ENCODE results near the gene FHDC1. TPM values are rescaled to one million over a fixed set of nuclear protein-coding genes. Genes with fewer than 3 reads are reported as not detected.

The FHDC1 gene
- polyA plus RNA-seq, 3 donors = 0.21 TPM; not detected in 2

GRCh38 chr4:152996111-152996571 is 60.0 kb downstream of the FHDC1 start:
- no peaks in the 10 kb centered on the region for H3K36me3 ChIP-seq (replicated peaks in 1 of 2; ENCODE audit: control insufficient read depth in 1 of 2, insufficient read depth in 2 of 2, low read length in 2 of 2)
- H3K27me3 Mint-ChIP-seq (ENCODE audit: low read depth in 3 of 3) = no peaks in the 10 kb centered on the region
- intact Hi-C loops (cut with micrococcal nuclease) = no loop called here
- H3K4me3 Mint-ChIP-seq = no peak overlapping the region
- H3K9me3 ChIP-seq (replicated peaks in 1 of 2; ENCODE audit: control insufficient read depth in 1 of 2, insufficient read depth in 1 of 2, low read length in 2 of 2) = no peaks in the 10 kb centered on the region
- 24% methylated on average over 7 of the region's 8 CpGs for WGBS (ENCODE audit: insufficient coverage)
- no peaks in the 10 kb centered on the region for H3K36me3 Mint-ChIP-seq
- H3K4me2 ChIP-seq (replicated peaks; ENCODE audit: extremely low read depth, low read length, poor library complexity, severe bottlenecking) = no peak overlapping the region
- no peaks in the 10 kb centered on the region for H3K9me3 Mint-ChIP-seq
- no peaks in the 10 kb centered on the region for H3K27me3 ChIP-seq (ENCODE audit: control insufficient read depth in 2 of 2, insufficient read depth in 2 of 2, low read length in 2 of 2)
- peak overlapping the region; percentile 46 for H2AFZ ChIP-seq (ENCODE audit: insufficient read depth, low read depth, low read length, poor library complexity, severe bottlenecking)
- H3K79me2 ChIP-seq (ENCODE audit: insufficient read depth, low read length) = no peaks in the 10 kb centered on the region
- H3K4me1 ChIP-seq (ENCODE audit: control insufficient read depth in 1 of 2, insufficient read depth in 2 of 2, low read length in 2 of 2) = peaks cover 0 to 4% of the 10 kb centered on the region in 2 donors
- H4K20me1 ChIP-seq (ENCODE audit: insufficient read depth, low read length) = no peaks in the 10 kb centered on the region
- no peak for TF ChIP-seq CTCF (IDR thresholded peaks at IDR 0.05)
- no peak overlapping the region for H3K27ac ChIP-seq (ENCODE audit: low read depth in 1 of 2, low read length in 2 of 2)
- no peak overlapping the region for H3K27ac Mint-ChIP-seq
- peaks cover 7% of the 10 kb centered on the region for H3K4me1 Mint-ChIP-seq
- no peak for DNase-seq
- no peak overlapping the region for H3K4me3 ChIP-seq (replicated peaks in 1 of 3; ENCODE audit: low read depth in 2 of 3, low read length in 3 of 3)
- no peak overlapping the region for H3K9ac ChIP-seq (ENCODE audit: insufficient read depth, low read length, poor library complexity, severe bottlenecking)

GRCh38 chr4:152996672-152997071 is 60.5 kb downstream of the FHDC1 start:
- H3K4me3 ChIP-seq (replicated peaks in 1 of 3; ENCODE audit: low read depth in 2 of 3, low read length in 3 of 3) = no peak overlapping the region
- H3K79me2 ChIP-seq (ENCODE audit: insufficient read depth, low read length) = no peaks in the 10 kb centered on the region
- no peaks in the 10 kb centered on the region for H3K36me3 Mint-ChIP-seq
- H3K9me3 Mint-ChIP-seq = no peaks in the 10 kb centered on the region
- H3K4me1 Mint-ChIP-seq = peaks cover 7% of the 10 kb centered on the region
- DNase-seq = no peak
- WGBS (ENCODE audit: insufficient coverage) = no CpG with 5 or more reads among the region's 6 CpGs
- no peak overlapping the region for H3K27ac ChIP-seq (ENCODE audit: low read depth in 1 of 2, low read length in 2 of 2)
- no peaks in the 10 kb centered on the region for H3K27me3 Mint-ChIP-seq (ENCODE audit: low read depth in 3 of 3)
- TF ChIP-seq CTCF (IDR thresholded peaks at IDR 0.05) = no peak
- H4K20me1 ChIP-seq (ENCODE audit: insufficient read depth, low read length) = no peaks in the 10 kb centered on the region
- no peaks in the 10 kb centered on the region for H3K27me3 ChIP-seq (ENCODE audit: control insufficient read depth in 2 of 2, insufficient read depth in 2 of 2, low read length in 2 of 2)
- no peak overlapping the region for H3K4me2 ChIP-seq (replicated peaks; ENCODE audit: extremely low read depth, low read length, poor library complexity, severe bottlenecking)
- H3K27ac Mint-ChIP-seq = no peak overlapping the region
- no peaks in the 10 kb centered on the region for H3K36me3 ChIP-seq (replicated peaks in 1 of 2; ENCODE audit: control insufficient read depth in 1 of 2, insufficient read depth in 2 of 2, low read length in 2 of 2)
- intact Hi-C loops (cut with micrococcal nuclease) = no loop called here
- peaks cover 0 to 4% of the 10 kb centered on the region in 2 donors for H3K4me1 ChIP-seq (ENCODE audit: control insufficient read depth in 1 of 2, insufficient read depth in 2 of 2, low read length in 2 of 2)
- H3K9ac ChIP-seq (ENCODE audit: insufficient read depth, low read length, poor library complexity, severe bottlenecking) = no peak overlapping the region
- no peak overlapping the region for H3K4me3 Mint-ChIP-seq
- peak overlapping the region; percentile 46 for H2AFZ ChIP-seq (ENCODE audit: insufficient read depth, low read depth, low read length, poor library complexity, severe bottlenecking)
- H3K9me3 ChIP-seq (replicated peaks in 1 of 2; ENCODE audit: control insufficient read depth in 1 of 2, insufficient read depth in 1 of 2, low read length in 2 of 2) = no peaks in the 10 kb centered on the region
